Measurements from ENCODE around the gene NPHP4. TPM values are rescaled to one million over a fixed set of nuclear protein-coding genes. Genes with fewer than 3 reads are reported as not detected.

The NPHP4 gene
- total and polyA plus RNA-seq, 4 donors: 1.7 to 5.6 (median 3.5) TPM

DNA sequence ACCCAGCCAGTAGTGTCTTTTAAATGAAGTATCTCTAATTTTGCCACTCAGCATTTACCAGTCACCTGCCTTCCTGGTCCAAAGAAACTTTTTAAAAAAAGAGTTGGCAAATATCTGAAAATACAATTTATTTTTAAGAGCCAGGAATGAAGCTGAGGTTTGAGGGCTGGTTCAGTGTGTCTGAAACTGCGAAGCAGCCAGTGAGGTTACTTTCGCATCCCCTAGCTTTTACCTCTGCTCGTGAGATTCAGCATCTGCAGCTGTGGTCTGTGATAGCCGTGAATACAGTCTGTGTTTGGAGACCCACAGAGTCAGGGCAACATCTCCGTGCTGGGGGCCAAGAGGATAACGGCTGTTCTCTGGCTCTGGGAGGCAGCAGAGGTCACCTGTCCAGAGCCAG, 32.2 kb upstream of the NPHP4 start:
- Histone ChIP-seq H3K4me3 (ENCODE audit: low read depth in 1 of 3, low read length in 3 of 3) (no peak overlapping the region), H3K36me3 (ENCODE audit: control insufficient read depth in 4 of 4, insufficient read depth in 3 of 4, low read depth in 1 of 4, low read length in 3 of 4) (no peaks in the 10 kb centered on the region), H3K27me3 (ENCODE audit: control insufficient read depth in 4 of 4, insufficient read depth in 4 of 4, low read length in 3 of 4) (no peaks in the 10 kb centered on the region), H3K27ac (ENCODE audit: low read depth in 1 of 2, low read length in 2 of 2) (no peak overlapping the region), H3K9me3 (ENCODE audit: control insufficient read depth in 4 of 4, low read length in 3 of 4) (no peaks in the 10 kb centered on the region), H3K9ac (ENCODE audit: low read depth in 1 of 2, low read length in 2 of 2) (no peak overlapping the region), H3K4me1 (ENCODE audit: control insufficient read depth in 4 of 4, insufficient read depth in 4 of 4, low read length in 3 of 4) (no peaks in the 10 kb centered on the region)
- DNase-seq (ENCODE audit: low spot score): no peak
- 76% methylated on average over 6 of the region's 6 CpGs for WGBS
- TF ChIP-seq RXRA (IDR thresholded peaks at IDR 0.05): no peak
- no peak for TF ChIP-seq HNF4G (IDR thresholded peaks at IDR 0.05)
- no peak for TF ChIP-seq FOXA1 (IDR thresholded peaks at IDR 0.05)
- TF ChIP-seq, protein P1, sequence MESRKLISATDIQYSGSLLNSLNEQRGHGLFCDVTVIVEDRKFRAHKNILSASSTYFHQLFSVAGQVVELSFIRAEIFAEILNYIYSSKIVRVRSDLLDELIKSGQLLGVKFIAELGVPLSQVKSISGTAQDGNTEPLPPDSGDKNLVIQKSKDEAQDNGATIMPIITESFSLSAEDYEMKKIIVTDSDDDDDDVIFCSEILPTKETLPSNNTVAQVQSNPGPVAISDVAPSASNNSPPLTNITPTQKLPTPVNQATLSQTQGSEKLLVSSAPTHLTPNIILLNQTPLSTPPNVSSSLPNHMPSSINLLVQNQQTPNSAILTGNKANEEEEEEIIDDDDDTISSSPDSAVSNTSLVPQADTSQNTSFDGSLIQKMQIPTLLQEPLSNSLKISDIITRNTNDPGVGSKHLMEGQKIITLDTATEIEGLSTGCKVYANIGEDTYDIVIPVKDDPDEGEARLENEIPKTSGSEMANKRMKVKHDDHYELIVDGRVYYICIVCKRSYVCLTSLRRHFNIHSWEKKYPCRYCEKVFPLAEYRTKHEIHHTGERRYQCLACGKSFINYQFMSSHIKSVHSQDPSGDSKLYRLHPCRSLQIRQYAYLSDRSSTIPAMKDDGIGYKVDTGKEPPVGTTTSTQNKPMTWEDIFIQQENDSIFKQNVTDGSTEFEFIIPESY (IDR thresholded peaks at IDR 0.05): no peak
- no peak for TF ChIP-seq JUND (IDR thresholded peaks at IDR 0.05)
- TF ChIP-seq HNF4A (conservative IDR thresholded peaks at IDR 0.05): no peak
- TF ChIP-seq FOXA2 (IDR thresholded peaks at IDR 0.05): no peak

DNA sequence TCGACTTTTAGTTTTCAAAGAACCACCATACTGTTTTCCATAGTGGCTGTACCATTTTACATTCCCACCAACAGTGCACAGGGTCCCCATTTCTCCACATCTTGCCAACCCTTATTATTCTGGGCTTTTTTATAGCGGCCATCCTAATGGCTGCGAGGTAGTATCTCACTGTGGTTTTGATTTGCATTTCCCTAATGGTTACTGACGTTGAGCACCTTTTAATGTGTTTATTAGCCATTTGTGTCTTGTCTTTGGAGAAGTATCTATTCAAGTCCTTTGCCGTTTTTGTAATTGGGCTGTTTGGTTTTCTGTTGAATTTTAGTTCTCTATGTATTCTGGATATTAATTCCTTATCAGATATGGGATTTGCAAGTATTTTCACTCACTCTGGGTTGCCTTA, 31.1 kb upstream of the NPHP4 start:
- WGBS: 79% methylated on average over 5 of the region's 5 CpGs
- H3K4me1 ChIP-seq (ENCODE audit: control insufficient read depth in 4 of 4, insufficient read depth in 4 of 4, low read length in 3 of 4): no peaks in the 10 kb centered on the region
- H3K27me3 ChIP-seq (ENCODE audit: control insufficient read depth in 4 of 4, insufficient read depth in 4 of 4, low read length in 3 of 4): no peaks in the 10 kb centered on the region
- no peaks in the 10 kb centered on the region for H3K9me3 ChIP-seq (ENCODE audit: control insufficient read depth in 4 of 4, low read length in 3 of 4)
- H3K27ac ChIP-seq (ENCODE audit: low read depth in 1 of 2, low read length in 2 of 2): no peak overlapping the region
- no peak for DNase-seq (ENCODE audit: low spot score)
- H3K36me3 ChIP-seq (ENCODE audit: control insufficient read depth in 4 of 4, insufficient read depth in 3 of 4, low read depth in 1 of 4, low read length in 3 of 4): no peaks in the 10 kb centered on the region
- no peak overlapping the region for H3K4me3 ChIP-seq (ENCODE audit: low read depth in 1 of 3, low read length in 3 of 3)
- TF ChIP-seq GABPA (IDR thresholded peaks at IDR 0.05 in 1 of 2, conservative IDR thresholded peaks at IDR 0.05 in 1 of 2): no peak
- TF ChIP-seq, protein P1 (IDR thresholded peaks at IDR 0.05): no peak
- H3K9ac ChIP-seq (ENCODE audit: low read depth in 1 of 2, low read length in 2 of 2): no peak overlapping the region

DNA sequence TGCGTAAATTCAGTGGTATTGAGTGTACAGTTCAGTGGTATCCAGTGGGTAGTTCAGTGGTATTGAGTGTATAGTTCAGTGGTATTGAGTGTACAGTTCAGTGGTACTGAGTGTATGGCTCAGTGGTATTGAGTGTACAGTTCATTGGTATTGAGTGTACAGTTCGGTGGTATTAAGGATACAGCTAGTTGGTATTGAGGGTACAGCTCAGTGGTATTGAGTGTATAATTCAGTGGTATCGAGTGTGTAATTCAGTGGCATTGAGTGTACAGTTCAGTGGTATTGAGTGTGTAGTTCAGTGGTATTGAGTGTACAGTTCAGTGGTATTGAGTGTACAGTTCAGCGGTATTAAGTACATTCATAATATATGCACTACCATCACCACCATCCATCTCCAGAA, 30.0 kb upstream of the NPHP4 start:
- 97% methylated on average over 4 of the region's 4 CpGs for WGBS
- Histone ChIP-seq H3K9me3 (ENCODE audit: control insufficient read depth in 4 of 4, low read length in 3 of 4) (no peaks in the 10 kb centered on the region), H3K4me3 (ENCODE audit: low read depth in 1 of 3, low read length in 3 of 3) (no peak overlapping the region), H3K9ac (ENCODE audit: low read depth in 1 of 2, low read length in 2 of 2) (no peak overlapping the region), H3K27ac (ENCODE audit: low read depth in 1 of 2, low read length in 2 of 2) (no peak overlapping the region), H3K27me3 (ENCODE audit: control insufficient read depth in 4 of 4, insufficient read depth in 4 of 4, low read length in 3 of 4) (no peaks in the 10 kb centered on the region), H3K36me3 (ENCODE audit: control insufficient read depth in 4 of 4, insufficient read depth in 3 of 4, low read depth in 1 of 4, low read length in 3 of 4) (no peaks in the 10 kb centered on the region), H3K4me1 (ENCODE audit: control insufficient read depth in 4 of 4, insufficient read depth in 4 of 4, low read length in 3 of 4) (no peaks in the 10 kb centered on the region)
- TF ChIP-seq YY1 (IDR thresholded peaks at IDR 0.05): no peak
- TF ChIP-seq, protein P2, sequence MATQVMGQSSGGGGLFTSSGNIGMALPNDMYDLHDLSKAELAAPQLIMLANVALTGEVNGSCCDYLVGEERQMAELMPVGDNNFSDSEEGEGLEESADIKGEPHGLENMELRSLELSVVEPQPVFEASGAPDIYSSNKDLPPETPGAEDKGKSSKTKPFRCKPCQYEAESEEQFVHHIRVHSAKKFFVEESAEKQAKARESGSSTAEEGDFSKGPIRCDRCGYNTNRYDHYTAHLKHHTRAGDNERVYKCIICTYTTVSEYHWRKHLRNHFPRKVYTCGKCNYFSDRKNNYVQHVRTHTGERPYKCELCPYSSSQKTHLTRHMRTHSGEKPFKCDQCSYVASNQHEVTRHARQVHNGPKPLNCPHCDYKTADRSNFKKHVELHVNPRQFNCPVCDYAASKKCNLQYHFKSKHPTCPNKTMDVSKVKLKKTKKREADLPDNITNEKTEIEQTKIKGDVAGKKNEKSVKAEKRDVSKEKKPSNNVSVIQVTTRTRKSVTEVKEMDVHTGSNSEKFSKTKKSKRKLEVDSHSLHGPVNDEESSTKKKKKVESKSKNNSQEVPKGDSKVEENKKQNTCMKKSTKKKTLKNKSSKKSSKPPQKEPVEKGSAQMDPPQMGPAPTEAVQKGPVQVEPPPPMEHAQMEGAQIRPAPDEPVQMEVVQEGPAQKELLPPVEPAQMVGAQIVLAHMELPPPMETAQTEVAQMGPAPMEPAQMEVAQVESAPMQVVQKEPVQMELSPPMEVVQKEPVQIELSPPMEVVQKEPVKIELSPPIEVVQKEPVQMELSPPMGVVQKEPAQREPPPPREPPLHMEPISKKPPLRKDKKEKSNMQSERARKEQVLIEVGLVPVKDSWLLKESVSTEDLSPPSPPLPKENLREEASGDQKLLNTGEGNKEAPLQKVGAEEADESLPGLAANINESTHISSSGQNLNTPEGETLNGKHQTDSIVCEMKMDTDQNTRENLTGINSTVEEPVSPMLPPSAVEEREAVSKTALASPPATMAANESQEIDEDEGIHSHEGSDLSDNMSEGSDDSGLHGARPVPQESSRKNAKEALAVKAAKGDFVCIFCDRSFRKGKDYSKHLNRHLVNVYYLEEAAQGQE (IDR thresholded peaks at IDR 0.05): no peak
- DNase-seq (ENCODE audit: low spot score): no peak

Data from liver (tissue), 9 donors.